Measurements from ENCODE around the gene CD86.

CD86 gene

GRCh38 chr3:122063908-122064307, 8.7 kb downstream of the CD86 start:
- no peak for DNase-seq

- no peak for DNase-seq
Measured at GRCh38 chr3:122064326-122064725, 9.2 kb downstream of the CD86 start.

DNA sequence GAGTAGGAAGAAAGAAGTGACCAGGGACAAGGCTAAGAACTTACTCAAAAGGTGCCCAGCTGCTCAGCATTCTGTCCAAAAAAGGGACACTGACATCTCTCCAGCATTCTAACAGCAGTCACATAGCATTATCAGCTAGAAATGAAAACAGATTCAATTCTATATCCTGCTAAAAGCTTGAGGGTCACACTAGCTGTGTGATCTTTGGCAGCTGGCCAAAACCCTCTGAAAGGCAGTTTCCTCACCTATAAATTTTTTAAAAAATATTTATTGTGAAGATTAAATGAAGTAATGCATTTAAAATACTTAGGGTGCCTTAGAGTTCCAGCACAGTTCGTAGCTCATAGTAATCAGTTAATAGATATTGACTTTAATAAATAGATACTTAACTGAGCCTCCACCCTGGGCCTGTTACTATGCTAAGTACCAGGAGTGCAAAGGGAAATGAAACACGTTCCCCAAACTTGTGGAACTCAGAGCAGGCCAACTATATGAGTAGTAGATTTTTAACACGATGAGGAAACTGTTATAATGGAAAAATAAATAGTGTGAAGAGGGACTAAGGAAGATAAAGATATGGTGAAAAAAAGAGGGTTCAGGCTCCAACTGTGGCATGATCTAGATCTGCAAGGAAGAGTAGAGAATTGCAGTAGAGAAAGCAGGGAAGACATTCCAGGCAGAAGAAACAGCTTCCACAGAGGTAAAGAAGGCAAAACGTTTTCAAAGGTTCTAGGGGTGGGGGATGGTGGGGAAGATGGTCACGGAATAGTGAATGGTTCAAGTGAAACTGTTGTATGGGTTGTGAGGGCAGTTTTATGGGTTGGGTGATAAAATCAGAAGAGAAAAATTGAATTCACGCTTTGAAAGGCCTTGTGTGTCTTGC, 11.4 kb downstream of the CD86 start:
- peak; percentile 6 for DNase-seq

DNA sequence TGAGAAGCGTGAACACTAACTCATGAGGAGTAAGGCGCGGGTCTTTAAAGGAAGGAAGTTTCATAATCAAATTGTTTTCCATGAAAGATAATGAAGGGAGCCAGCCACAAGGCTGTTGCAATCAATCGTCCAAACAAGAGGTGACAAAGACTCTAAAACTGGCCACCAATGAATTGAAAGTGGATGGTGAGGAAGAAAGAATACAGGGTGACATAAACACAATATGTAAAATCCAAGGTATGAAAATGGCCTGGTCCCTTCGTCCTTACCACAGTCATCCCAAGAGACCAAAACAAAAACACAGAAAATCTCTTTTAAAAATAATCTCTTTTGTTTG, 12.0 kb downstream of the CD86 start:
- no peak for DNase-seq

- no peak for DNase-seq
Measured at GRCh38 chr3:122067588-122068240, 12.6 kb downstream of the CD86 start.

DNA sequence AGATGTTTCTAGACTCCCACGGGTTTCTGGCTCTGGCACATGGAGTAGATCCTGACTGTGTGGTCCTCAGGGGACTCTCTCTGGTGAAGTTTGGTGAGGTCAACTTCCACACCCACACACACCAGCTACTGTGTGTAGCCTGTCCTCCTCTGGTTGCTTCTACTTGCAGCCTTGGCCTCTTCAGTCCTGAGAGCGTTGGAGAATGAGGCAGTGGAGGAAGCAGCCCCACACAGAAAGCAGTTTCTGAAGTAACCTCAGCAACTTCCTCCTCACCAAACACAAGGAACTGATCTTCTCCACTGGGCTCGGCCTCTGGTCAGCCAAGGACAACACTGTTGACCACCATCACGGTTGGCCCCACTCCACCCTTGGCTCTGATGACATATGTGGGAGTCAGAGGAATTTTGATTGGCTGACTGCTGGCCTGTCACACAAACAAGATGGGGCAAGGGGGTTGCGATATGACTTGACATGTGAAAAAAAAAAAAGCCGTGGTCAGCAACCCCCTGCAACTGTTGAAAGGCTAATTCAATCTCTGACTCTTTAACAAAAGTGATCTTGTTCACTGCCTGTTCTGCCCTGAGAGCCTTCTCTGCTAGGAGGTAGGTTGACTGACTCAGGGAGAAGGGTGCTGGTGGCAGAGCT, 19.6 kb downstream of the CD86 start:
- no peak for DNase-seq

GRCh38 chr3:122076491-122077292, 21.5 kb downstream of the CD86 start:
- no peak for DNase-seq

GRCh38 chr3:122077293-122078234, 22.4 kb downstream of the CD86 start:
- no peak for DNase-seq

DNA sequence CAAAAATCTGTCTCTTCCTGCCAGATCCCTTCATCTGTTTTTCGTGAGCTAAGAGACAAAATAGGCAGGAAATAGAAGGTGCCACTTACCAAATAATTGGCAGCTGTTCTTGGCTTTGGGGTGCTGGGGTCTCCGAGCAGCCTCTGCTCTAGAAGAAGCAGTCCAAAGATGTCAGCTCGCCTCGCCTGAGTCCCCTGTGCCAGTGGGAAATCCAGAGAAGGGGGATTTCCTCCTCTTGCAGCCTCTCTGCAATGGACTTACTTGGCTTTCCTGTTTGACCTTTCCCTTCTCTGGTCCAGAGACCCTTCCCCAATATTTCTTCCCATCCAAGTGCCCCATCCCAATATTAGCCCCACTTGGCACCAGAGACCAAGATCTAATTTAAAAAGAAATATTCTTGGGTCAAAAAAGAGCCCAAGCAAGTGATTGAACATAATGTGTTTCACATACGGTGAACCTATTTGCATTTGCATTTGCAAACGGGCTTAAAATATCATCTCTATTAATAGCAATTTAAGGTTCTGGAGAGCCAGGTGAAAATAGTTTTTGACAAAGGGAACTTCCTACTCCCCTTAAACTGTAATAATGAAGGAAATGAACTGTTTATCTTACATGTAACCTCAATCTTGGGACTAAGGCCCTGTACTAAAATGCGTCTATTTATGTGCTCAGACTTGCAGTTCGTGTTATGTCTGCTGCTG, 23.2 kb downstream of the CD86 start:
- no peak for DNase-seq

DNA sequence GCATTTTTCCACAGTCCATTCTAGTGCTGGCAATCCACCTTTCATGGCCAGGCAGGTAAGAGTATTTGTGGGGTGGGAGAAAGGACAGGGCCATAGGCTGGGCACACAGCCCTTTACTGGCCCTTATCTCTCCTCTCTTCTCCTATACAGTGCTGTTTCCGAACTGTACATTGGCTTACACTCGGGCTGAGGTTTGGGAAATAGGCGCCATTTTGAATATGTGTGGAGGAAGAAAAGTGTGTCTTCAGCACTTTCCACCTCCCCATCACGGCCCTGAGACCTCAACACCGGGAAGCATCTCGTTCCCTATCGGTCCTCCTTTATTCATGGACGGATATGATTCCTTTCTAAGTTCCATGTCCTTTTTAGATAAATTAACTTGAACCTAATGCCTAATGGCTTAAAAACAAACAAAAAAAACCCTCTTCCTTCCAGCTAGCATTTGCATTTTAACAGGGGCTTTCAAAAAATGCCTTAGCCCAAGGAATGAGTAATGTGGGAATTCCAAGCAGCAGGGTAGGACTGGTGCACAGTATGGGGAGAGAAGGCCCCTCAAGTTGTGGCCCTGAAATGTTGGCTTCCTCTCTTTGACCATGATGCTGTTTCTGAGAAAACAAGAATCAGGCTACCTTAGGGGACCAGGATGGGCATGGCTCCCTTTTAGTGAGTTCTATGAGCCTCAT, 24.5 kb downstream of the CD86 start:
- DNase-seq = no peak

DNA sequence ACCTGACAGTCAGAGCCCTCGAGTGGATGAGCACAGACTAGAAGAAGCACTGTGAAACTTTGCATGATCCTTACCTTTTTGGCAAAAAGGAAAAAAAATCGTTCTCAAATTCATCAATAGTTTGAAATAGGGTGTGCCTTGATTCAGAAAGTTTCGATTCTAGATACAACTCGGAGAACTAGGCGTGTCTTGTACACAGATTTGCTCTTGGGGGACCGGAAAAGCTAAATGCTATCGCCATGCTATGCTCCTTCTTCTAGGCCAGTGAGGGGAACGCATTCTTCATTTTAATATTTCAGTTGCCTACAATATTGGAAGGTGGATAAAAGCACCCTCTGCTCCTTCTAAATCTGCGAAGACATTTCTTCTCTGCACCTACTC, 25.0 kb downstream of the CD86 start:
- DNase-seq = no peak

- no peak for DNase-seq
Measured at GRCh38 chr3:122081543-122082247, 26.5 kb downstream of the CD86 start.

DNA sequence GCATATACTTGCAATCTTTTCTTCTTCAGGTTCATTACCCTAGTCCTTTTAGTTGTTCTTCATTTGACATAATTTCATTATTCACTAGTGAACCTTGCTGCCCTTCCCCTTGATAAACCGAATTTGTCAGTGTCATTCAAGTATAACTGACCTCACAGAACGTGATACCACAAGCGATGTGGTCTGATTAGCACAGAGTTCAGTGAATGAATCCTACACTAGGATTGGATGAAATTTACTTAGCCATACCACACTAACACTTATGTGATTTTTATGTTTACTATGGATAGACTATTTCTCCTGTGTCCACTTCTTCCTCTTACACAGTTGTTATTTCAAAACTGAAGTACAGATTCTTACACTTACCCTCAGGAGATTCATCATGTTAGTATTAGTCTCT, 27.2 kb downstream of the CD86 start:
- no peak for DNase-seq

DNA sequence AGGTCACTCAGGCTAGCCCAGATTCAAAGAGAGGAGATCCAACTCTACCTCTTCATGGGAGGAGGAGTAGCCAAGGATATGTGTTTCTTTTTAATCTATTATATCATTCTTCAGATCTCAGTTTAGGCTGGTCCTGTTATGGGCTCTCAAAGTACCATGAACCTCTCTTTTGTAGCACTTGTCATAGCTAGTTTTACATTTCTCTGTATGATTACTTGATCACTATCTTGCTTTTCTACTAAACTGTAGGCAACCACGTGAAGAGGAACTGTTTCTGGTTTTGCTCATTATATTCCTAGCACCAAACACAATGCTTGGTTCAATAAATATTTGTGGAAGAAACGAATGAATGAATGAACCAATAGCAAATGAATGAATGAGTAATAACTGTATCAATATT, 29.6 kb downstream of the CD86 start:
- DNase-seq = no peak

DNA sequence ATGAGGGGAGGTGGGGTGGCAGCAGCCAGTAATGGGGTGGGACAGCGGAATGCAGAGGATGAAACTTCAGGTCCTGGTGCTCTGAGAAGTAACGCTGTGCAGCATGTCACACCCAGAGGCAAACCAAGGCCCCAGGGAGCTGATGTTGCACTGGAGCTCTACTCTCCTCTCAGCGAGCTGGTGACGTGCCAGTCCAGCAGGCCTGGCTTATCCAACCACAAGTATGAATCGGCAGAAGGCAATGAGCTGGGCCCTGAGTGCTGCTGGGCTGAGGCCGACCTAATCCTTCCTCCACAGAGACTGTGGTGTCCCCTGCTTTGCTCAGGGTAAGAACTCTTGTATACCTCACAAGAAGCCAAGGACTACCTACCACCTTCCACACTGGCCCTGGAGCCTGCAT, 30.5 kb downstream of the CD86 start:
- no peak for DNase-seq

- DNase-seq = no peak
Measured at GRCh38 chr3:122088531-122088930, 33.4 kb downstream of the CD86 start.

GRCh38 chr3:122091602-122092295, 36.6 kb downstream of the CD86 start:
- DNase-seq = no peak

DNA sequence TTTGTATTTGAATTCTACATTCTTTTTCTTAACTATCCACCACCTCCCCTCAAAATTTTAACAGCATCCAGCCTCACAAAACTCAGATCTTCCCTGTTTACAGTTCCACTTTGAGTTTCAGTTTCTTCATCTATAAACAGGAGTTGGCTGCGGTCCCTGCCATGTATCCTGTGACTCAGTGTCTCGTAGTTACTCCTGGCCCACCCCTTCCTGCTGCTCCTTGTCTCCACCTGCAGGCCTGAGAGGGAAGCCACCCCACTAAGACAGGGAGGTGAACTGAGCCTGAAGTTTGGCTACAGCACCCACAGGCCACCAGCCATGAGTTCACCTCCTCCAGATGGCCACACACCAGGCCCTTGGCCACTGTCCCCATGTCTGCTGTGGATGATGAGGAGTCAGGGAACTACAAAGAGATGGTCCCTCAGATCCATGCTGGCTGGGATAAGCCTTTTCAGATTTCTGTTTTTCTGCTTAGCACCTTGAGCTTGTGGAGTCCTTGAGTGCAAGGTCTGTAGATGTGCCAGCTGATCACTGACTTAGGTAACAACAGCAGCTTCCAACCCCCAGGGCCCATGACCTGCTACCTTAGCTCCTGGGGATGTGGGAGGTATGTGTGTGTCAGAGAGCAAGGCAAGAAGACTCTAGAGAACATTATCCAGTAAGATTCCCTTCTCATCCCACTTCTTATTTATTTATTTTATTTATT, 37.5 kb downstream of the CD86 start:
- DNase-seq = peak; percentile 30

GRCh38 chr3:122094125-122094524, 39.0 kb downstream of the CD86 start:
- no peak for DNase-seq
